Neural progenitor cell (in vitro differentiated cells): ENCODE data around the gene GPHN. TPM values are rescaled to one million over a fixed set of nuclear protein-coding genes. Genes with fewer than 3 reads are reported as not detected.

Source experiments
- DNase-seq: peaks from one replicate; pipeline ENCODE4 v3.0.0-alpha.2; 2016; ENCODE audit warnings: low spot score
- H2AFZ ChIP-seq: fragments of 200-600 bp; sonication (generic); replicated peaks from 2 replicates; pipeline ENCODE4 v1.6.1; 2016; ENCODE audit warnings: antibody characterized with exemption
- H3F3A ChIP-seq: fragments of 200-600 bp; sonication (generic); 2 replicates; pipeline ENCODE4 v1.6.1; 2016; ENCODE audit warnings: antibody characterized with exemption, low read depth
- H3K27ac ChIP-seq: fragments of 200-600 bp; sonication (generic); 2 replicates; pipeline ENCODE4 v1.5.1; 2016; ENCODE audit warnings: mild to moderate bottlenecking
- H3K27me3 ChIP-seq: fragments of 200-600 bp; sonication (generic); 2 replicates; pipeline ENCODE4 v1.6.1; 2016; ENCODE audit warnings: mild to moderate bottlenecking, moderate library complexity
- H3K36me3 ChIP-seq: fragments of 200-600 bp; sonication (generic); 2 replicates; pipeline ENCODE4 v1.5.1; 2016
- H3K4me1 ChIP-seq: fragments of 200-600 bp; sonication (generic); 2 replicates; pipeline ENCODE4 v1.6.1; 2016; ENCODE audit warnings: mixed run types
- H3K4me2 ChIP-seq: fragments of 200-600 bp; sonication (generic); 2 replicates; pipeline ENCODE4 v1.6.1; 2016
- H3K4me3 ChIP-seq: fragments of 200-600 bp; sonication (generic); 2 replicates; pipeline ENCODE4 v1.5.1; 2016
- H3K79me2 ChIP-seq: fragments of 200-600 bp; sonication (generic); 2 replicates; pipeline ENCODE4 v1.6.1; 2016; ENCODE audit warnings: low read depth
- H3K9ac ChIP-seq: fragments of 200-600 bp; sonication (generic); 2 replicates; pipeline ENCODE4 v1.6.1; 2016
- H3K9me3 ChIP-seq: fragments of 200-600 bp; sonication (generic); 2 replicates; pipeline ENCODE4 v1.5.1; 2016; ENCODE audit warnings: low read depth
- H4K20me1 ChIP-seq: fragments of 200-600 bp; sonication (generic); 2 replicates; pipeline ENCODE4 v1.6.1; 2016; ENCODE audit warnings: low read depth
- H3K27ac Mint-ChIP-seq: 3 replicates; pipeline ENCODE4 v1.8.0; 2021; ENCODE audit warnings: mixed read lengths
- H3K27me3 Mint-ChIP-seq: 2 replicates; pipeline ENCODE4 v1.8.0; 2022; ENCODE audit warnings: low read depth, mild to moderate bottlenecking, inconsistent platforms, moderate library complexity, mixed read lengths; ENCODE audit not compliant: insufficient read depth
- H3K36me3 Mint-ChIP-seq: 3 replicates; pipeline ENCODE4 v1.8.0; 2021; ENCODE audit warnings: mixed read lengths
- H3K4me1 Mint-ChIP-seq: 3 replicates; pipeline ENCODE4 v1.8.0; 2021; ENCODE audit warnings: mixed read lengths
- H3K4me3 Mint-ChIP-seq: 3 replicates; pipeline ENCODE4 v1.8.0; 2021; ENCODE audit warnings: mild to moderate bottlenecking, moderate library complexity, mixed read lengths
- H3K9me3 Mint-ChIP-seq: 3 replicates; pipeline ENCODE4 v1.8.0; 2020; ENCODE audit warnings: mixed read lengths
- EZH2 ChIP-seq: fragments of 200-600 bp; sonication (generic); IDR thresholded peaks from 2 replicates; pipeline ENCODE4 v1.6.1; 2017; ENCODE audit warnings: antibody characterized with exemption, mild to moderate bottlenecking, moderate library complexity
- EZH2phosphoT487 ChIP-seq: fragments of 200-600 bp; sonication (generic); IDR thresholded peaks from 2 replicates; pipeline ENCODE4 v1.6.1; 2017; ENCODE audit warnings: antibody characterized with exemption
- total RNA-seq: library from RNA; depleted of rRNA; stranded (reverse); fragments of >200 nt; gene quantifications from 2 replicates; pipeline ENCODE4 v1.2.3, GENCODE V29; 2015; ENCODE audit warnings: low replicate concordance
- TF ChIP-seq, protein P1 (sequence below): fragments of 200-600 bp; sonication (generic); IDR thresholded peaks from 2 replicates; pipeline ENCODE4 v1.5.1; 2017; ENCODE audit warnings: antibody characterized with exemption, mild to moderate bottlenecking

Gene GPHN
- total RNA-seq, 1 donor from 2014 or later = 42.9 TPM

DNA sequence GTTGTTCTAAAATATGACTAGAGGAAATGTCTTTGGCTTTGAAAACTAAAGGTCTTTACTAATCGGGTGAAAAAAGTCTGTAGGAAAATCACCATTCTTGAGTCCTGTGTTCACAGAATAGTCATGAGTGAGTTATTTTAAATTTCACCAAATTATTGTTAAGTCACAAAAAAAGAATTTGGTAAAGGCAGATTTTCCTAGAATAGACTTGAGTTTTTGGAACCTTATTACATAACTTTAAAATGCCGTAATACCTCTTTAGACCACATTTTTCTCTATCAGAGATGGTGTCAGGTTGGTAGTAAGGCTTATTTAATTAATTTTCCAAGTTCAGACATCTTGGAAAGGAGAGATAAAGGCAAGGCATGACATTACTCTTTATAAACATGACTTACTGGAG lies 496.6 kb downstream of the GPHN start:
- Histone ChIP-seq H2AFZ (no peak overlapping the region), H3K4me1 (no peaks in the 10 kb centered on the region), H3K9me3 (no peaks in the 10 kb centered on the region), H3K27ac (no peak overlapping the region), H3K36me3 (no peaks in the 10 kb centered on the region), H3K9ac (no peak overlapping the region), H3F3A (no peaks in the 10 kb centered on the region), H3K79me2 (no peaks in the 10 kb centered on the region), H3K27me3 (no peaks in the 10 kb centered on the region), H4K20me1 (no peaks in the 10 kb centered on the region), H3K4me3 (no peak overlapping the region), H3K4me2 (no peak overlapping the region)
- Mint-ChIP-seq H3K4me3 (no peak overlapping the region), H3K4me1 (no peaks in the 10 kb centered on the region), H3K27ac (no peak overlapping the region), H3K36me3 (no peaks in the 10 kb centered on the region), H3K27me3 (no peaks in the 10 kb centered on the region), H3K9me3 (no peaks in the 10 kb centered on the region)
- TF ChIP-seq, protein P1, sequence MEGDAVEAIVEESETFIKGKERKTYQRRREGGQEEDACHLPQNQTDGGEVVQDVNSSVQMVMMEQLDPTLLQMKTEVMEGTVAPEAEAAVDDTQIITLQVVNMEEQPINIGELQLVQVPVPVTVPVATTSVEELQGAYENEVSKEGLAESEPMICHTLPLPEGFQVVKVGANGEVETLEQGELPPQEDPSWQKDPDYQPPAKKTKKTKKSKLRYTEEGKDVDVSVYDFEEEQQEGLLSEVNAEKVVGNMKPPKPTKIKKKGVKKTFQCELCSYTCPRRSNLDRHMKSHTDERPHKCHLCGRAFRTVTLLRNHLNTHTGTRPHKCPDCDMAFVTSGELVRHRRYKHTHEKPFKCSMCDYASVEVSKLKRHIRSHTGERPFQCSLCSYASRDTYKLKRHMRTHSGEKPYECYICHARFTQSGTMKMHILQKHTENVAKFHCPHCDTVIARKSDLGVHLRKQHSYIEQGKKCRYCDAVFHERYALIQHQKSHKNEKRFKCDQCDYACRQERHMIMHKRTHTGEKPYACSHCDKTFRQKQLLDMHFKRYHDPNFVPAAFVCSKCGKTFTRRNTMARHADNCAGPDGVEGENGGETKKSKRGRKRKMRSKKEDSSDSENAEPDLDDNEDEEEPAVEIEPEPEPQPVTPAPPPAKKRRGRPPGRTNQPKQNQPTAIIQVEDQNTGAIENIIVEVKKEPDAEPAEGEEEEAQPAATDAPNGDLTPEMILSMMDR = no peak
- TF ChIP-seq EZH2phosphoT487 = no peak
- no peak for TF ChIP-seq EZH2
- no peak for DNase-seq

GRCh38 chr14:67010602-67011001 lies 502.7 kb downstream of the GPHN start:
- no peak overlapping the region for H3K27ac ChIP-seq
- H3K4me1 ChIP-seq = no peaks in the 10 kb centered on the region
- no peak overlapping the region for H3K9ac ChIP-seq
- DNase-seq = no peak
- H3K4me2 ChIP-seq = no peak overlapping the region
- H4K20me1 ChIP-seq = no peaks in the 10 kb centered on the region
- no peaks in the 10 kb centered on the region for H3K9me3 ChIP-seq
- no peaks in the 10 kb centered on the region for H3K36me3 ChIP-seq
- no peaks in the 10 kb centered on the region for H3K9me3 Mint-ChIP-seq
- no peak overlapping the region for H3K27ac Mint-ChIP-seq
- H3K4me3 Mint-ChIP-seq = no peak overlapping the region
- H3K4me3 ChIP-seq = no peak overlapping the region
- no peaks in the 10 kb centered on the region for H3K4me1 Mint-ChIP-seq
- no peaks in the 10 kb centered on the region for H3K27me3 ChIP-seq
- no peak overlapping the region for H2AFZ ChIP-seq
- TF ChIP-seq EZH2 (no peak), EZH2phosphoT487 (no peak)
- TF ChIP-seq, protein P1 = no peak
- no peaks in the 10 kb centered on the region for H3K36me3 Mint-ChIP-seq
- H3K27me3 Mint-ChIP-seq = no peaks in the 10 kb centered on the region
- H3K79me2 ChIP-seq = no peaks in the 10 kb centered on the region
- no peaks in the 10 kb centered on the region for H3F3A ChIP-seq

- Histone ChIP-seq H3K36me3 (no peaks in the 10 kb centered on the region), H3K4me1 (no peaks in the 10 kb centered on the region), H3K9ac (no peak overlapping the region), H3K4me3 (no peak overlapping the region), H3K27me3 (no peaks in the 10 kb centered on the region), H3K4me2 (no peak overlapping the region), H3K9me3 (no peaks in the 10 kb centered on the region), H2AFZ (no peak overlapping the region), H4K20me1 (no peaks in the 10 kb centered on the region), H3F3A (no peaks in the 10 kb centered on the region), H3K27ac (no peak overlapping the region), H3K79me2 (no peaks in the 10 kb centered on the region)
- Mint-ChIP-seq H3K27ac (no peak overlapping the region), H3K27me3 (no peaks in the 10 kb centered on the region), H3K4me3 (no peak overlapping the region), H3K9me3 (no peaks in the 10 kb centered on the region), H3K36me3 (no peaks in the 10 kb centered on the region), H3K4me1 (no peaks in the 10 kb centered on the region)
- no peak for DNase-seq
- TF ChIP-seq EZH2 = no peak
- no peak for TF ChIP-seq EZH2phosphoT487
- TF ChIP-seq, protein P1 = no peak
These were observed 508.9 kb downstream of the GPHN start for GRCh38 chr14:67016856-67017255.
